GM12872 (cell line): ENCODE measurements around the gene DNAJC11.

Experiments
- CTCF ChIP-seq: IDR thresholded peaks from 3 replicates; pipeline ENCODE4 v1.5.1; 2011; ENCODE audit warnings: low read depth, mild to moderate bottlenecking, low read length, moderate library complexity; ENCODE audit not compliant: insufficient read depth

Gene DNAJC11

GRCh38 chr1:6594977-6595740, 106.5 kb downstream of the DNAJC11 start:
- TF ChIP-seq CTCF, result no peak

GRCh38 chr1:6593810-6594209, 107.8 kb downstream of the DNAJC11 start:
- no peak for TF ChIP-seq CTCF

GRCh38 chr1:6592865-6593593, 108.6 kb downstream of the DNAJC11 start:
- no peak for TF ChIP-seq CTCF

GRCh38 chr1:6592441-6592840, 109.2 kb downstream of the DNAJC11 start:
- no peak for TF ChIP-seq CTCF

GRCh38 chr1:6591644-6592043, 110.0 kb downstream of the DNAJC11 start:
- no peak for TF ChIP-seq CTCF

GRCh38 chr1:6591222-6591621, 110.4 kb downstream of the DNAJC11 start:
- no peak for TF ChIP-seq CTCF

- TF ChIP-seq CTCF, result no peak
These were observed 111.6 kb downstream of the DNAJC11 start for GRCh38 chr1:6590046-6590445.
